ENCODE measurements around the gene NOX4.

DNA sequence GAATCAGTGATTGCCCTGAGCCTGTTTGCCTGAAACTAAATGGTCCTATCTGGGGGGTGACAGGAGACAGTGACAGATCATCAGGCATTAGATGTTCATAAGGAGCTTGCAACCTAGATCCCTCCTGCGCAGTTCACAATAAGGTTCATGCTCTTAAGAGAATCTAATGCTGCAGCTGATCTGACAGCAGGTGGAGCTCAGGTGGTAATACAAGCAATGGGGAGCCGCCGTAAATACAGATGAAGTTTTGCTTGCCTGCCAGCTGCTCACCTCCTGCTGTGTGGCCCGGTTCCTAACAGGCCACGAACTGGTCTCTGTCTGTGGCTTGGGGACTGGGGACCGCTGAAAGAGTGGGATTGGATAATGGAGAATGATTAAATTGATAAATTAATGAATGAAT is 14.0 kb downstream of the NOX4 start:
- TF ChIP-seq POLR2A (IDR thresholded peaks at IDR 0.05), result no peak
- TF ChIP-seq, protein P1, sequence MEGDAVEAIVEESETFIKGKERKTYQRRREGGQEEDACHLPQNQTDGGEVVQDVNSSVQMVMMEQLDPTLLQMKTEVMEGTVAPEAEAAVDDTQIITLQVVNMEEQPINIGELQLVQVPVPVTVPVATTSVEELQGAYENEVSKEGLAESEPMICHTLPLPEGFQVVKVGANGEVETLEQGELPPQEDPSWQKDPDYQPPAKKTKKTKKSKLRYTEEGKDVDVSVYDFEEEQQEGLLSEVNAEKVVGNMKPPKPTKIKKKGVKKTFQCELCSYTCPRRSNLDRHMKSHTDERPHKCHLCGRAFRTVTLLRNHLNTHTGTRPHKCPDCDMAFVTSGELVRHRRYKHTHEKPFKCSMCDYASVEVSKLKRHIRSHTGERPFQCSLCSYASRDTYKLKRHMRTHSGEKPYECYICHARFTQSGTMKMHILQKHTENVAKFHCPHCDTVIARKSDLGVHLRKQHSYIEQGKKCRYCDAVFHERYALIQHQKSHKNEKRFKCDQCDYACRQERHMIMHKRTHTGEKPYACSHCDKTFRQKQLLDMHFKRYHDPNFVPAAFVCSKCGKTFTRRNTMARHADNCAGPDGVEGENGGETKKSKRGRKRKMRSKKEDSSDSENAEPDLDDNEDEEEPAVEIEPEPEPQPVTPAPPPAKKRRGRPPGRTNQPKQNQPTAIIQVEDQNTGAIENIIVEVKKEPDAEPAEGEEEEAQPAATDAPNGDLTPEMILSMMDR (IDR thresholded peaks at IDR 0.05), result no peak
